GM21447 (cell line): ENCODE results near the gene ADCY5.

Source experiments
- ATAC-seq: cut with Tn5 transposase; IDR thresholded peaks from one replicate; pipeline ENCODE4 v1.9.1; 2021; ENCODE audit not compliant: unreplicated experiment

Gene ADCY5

DNA sequence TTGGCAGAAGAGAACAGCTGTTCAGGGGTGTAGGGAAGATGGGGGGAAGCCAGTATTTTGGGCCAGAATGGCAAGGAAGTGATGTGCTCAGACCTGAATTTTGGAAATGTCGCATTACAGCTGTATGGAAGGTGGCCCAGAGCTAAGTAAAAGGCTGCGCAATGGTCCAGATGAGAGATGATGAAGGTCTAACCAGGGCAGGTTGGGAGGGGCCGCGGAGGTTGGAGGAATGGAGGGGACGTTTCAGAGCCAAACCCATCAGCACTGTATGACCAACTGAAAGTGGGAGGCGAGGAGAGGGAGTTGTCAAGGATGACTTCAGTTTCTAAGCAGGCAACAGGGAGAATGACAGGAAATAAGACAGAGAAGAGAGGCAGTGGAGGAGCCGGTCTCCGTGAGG, 60.8 kb downstream of the ADCY5 start:
- no peak for ATAC-seq

GRCh38 chr3:123387532-123387931, 61.4 kb downstream of the ADCY5 start:
- no peak for ATAC-seq

- no peak for ATAC-seq
Observed at GRCh38 chr3:123386477-123387040, 62.3 kb downstream of the ADCY5 start.

GRCh38 chr3:123385981-123386380, 62.9 kb downstream of the ADCY5 start:
- no peak for ATAC-seq

GRCh38 chr3:123385499-123385898, 63.4 kb downstream of the ADCY5 start:
- ATAC-seq = no peak

- ATAC-seq = no peak
Observed at GRCh38 chr3:123385001-123385401, 63.9 kb downstream of the ADCY5 start.

GRCh38 chr3:123384256-123384655, 64.6 kb downstream of the ADCY5 start:
- ATAC-seq = no peak

GRCh38 chr3:123383091-123384053, 65.5 kb downstream of the ADCY5 start:
- no peak for ATAC-seq

DNA sequence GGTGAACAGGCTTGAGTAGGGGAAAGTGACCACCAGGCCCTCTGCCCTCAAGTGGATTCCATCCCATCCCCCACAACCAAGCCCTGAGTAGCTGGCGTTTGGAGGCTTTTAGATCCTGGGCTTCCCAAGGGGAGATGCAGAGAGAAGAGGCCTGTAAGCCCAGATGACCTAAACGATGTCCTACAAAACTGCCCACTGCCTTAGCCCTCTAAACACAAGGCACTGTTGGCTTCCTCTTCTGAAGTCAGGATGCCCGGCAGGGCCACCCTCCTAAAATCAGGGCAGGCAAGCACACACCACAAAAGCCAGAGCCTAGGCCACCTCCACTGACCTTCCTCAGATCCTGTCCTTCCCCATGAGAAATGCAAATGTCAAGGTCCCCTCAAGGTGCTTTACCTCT, 68.6 kb downstream of the ADCY5 start:
- ATAC-seq = no peak

DNA sequence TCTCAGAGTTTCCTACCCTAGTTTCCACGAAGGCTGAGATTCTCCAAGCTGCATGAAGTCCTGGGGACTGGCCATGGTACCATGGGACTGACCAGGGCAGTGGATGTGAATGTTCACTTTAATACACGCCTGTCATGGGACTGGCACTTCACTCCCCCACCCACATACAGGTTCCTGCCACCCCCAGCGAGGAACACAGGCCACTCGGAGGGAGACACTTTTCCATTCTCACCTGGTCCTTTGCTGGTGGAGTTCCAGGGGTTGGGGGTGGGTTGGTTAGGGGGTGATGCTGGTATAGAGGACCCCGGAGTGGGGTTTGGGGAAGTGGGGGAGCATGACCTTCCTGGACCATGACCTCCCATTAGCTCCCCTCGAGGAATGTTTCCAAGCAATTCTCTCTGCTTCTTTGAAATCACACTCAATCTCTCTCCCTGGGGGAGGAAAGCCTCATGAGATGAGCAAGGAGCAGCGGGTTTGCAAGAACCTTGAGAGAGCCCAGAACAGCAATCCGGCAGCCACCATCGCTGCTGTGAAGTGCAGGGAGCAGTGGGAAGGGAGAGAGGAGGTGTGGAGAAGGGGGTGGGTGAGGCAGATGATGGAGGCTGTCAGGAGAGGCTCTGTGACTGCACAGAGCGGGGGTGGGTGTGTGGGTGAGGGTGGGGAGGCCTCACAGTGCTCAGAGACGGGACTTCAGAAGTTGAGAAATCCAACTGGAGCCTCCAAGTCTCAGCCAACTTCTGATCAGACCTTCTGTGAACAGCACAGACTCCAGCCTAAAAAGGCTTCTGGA, 69.7 kb downstream of the ADCY5 start:
- no peak for ATAC-seq

DNA sequence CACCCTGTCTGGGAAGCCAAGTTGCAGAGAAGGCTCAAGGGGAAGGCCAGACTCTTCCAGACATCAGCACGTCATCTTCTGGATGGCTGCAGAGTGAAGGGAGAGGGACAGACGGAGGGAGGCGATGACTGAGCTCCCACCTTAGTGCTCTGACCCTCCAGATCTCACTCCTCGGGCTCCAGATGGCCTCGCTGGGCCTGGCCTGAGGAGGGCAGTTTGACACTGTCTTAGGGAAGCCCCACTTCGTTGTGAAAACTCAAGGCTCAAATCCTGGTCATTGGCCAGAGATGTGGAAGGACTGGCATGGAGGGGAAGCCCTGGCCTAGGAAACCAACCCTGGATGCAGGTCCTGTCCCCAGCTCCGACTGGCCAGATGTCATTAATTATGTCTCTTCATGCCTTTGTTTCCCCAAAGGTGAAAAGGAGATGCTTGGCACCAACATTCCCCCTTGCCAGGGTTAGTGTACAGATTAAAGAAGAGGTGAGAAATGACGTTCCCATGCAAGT, 70.4 kb downstream of the ADCY5 start:
- no peak for ATAC-seq

GRCh38 chr3:123377243-123377740, 71.6 kb downstream of the ADCY5 start:
- no peak for ATAC-seq

DNA sequence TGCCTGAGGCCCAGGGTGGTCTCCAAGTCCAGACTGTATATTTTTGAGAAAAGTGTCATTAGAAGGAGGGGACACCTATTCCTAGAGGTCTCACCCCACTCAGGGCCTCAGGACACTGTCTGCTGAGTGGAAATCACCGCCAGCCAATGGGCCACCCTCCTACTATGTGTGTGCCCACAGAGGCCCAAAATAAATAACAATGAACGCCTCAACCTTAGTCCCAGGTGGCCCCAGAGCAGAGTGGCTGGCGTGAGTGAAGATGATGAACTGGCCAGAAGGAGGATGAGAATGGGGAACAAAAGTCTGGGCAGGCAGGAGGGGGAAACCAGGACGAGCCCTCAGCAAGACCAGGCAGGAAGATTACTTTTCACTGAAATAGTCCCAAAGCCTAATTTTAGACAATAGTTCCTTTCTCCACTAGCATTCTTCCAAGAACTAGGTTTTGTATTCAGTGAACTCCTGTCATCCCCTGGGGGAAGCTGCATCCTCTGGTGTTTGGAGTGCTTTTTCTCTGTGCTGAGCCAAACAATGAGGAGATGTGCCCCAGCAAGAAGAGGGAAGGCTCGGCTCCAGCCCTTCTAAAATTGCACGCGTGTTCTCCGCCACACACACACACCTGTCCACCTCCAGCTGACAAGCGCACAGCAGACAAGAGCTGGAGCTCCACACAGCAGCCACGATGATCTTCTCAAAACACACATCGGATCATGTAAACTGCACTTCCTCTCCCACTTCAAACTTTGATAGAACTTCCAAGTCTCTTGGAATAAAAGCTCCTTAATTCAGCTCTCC, 72.2 kb downstream of the ADCY5 start:
- ATAC-seq = no peak

GRCh38 chr3:123375014-123375940, 73.6 kb downstream of the ADCY5 start:
- ATAC-seq = no peak

DNA sequence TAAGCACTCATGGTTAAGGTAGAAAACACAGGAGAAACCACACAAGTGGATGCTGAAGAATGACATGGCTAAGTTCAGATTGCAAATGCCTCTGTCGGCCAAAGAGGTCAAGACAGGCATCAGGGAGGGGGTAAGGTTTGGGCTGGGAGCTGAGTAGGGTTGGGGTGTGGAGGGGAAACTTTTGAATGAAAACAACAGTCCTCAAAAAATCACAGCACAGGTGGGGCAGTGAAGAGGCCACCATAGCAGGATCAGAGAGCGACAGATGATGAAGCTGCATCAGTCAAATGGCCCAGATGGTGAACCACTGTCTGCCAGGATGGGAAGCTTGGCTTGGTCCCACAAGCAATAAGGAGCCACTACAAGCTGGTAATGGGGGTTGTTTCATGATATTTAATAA, 74.9 kb downstream of the ADCY5 start:
- no peak for ATAC-seq

DNA sequence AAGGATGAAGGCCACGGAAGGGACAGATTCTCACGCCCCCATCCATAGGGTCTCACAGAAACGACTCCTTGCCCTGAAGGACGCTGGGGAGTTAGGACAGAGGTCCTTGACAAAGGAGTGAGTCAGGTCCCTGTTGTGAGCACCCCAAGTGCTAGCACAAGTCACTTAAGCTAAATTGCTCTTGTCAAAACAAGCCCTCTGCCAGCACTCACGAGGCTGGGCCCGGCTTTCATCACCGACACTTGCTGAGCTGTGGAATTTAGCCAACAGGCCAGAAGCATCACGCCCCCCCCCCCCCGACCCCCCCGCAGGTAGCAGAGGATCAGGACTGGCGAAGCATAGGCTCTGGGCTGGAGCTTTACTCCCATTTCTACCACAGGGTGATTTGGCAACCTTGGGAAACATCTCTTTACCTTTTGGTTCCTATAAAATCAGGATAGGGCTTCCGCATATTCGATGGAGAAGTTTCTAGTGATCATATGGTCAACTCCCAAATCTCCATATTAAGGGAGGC, 75.4 kb downstream of the ADCY5 start:
- ATAC-seq = no peak

DNA sequence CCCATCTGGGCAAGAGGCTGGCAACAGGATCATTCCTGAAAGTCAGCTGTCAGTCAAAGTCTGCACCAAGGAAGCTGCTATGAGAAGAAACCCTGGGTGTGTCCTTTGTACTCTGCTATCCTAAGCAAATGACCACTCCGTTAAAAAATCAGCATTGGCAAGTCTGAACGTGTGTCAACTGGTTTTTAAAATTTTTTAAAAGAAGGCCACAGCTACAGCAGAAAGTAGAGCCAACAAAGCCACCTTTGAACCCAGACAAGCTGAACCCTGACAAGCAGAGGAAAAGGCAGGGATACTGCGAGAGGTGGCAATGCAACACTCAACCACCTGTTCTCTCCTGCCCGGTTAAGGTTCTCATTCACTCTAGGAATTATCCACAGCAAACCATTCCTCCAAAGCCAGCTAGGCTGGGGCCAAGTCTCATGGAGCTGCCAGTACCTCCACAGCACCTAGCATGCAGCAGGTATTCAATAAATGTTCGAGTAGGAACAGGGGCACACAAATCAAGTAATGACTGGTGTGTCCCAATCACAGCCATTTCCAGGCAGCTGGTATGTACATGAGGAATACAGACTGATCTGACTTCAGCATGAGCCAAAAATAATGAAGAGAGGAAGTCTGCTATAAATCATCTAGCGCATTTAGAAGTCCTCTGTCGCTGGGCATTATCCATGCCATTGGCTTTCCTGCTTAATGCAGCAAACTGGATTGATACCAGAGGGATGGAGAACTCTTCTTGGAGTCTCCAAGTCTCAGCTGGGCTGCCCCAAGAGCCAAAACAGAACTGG, 76.0 kb downstream of the ADCY5 start:
- ATAC-seq = no peak
